ENCODE data around the gene VAV1.

GRCh38 chr19:6811378-6811777 is 38.9 kb downstream of the VAV1 start:
- TF ChIP-seq CTCF (IDR thresholded peaks at IDR 0.05) (no peak), REST (IDR thresholded peaks at IDR 0.05; ENCODE audit: insufficient read depth in 1 of 2, low read depth in 2 of 2, low read length in 1 of 2) (no peak), TCF7L2 (IDR thresholded peaks at IDR 0.05; ENCODE audit: low read depth, low read length) (no peak), SIN3A (IDR thresholded peaks at IDR 0.05; ENCODE audit: borderline replicate concordance, insufficient read depth, low read depth, low read length) (no peak)
